ENCODE results near the gene CNPY4.

CNPY4 gene

GRCh38 chr7:100152937-100153666 is 33.7 kb downstream of the CNPY4 start:
- no peak for DNase-seq

GRCh38 chr7:100153708-100154535 is 34.5 kb downstream of the CNPY4 start:
- DNase-seq, result no peak

GRCh38 chr7:100154651-100155491 is 35.4 kb downstream of the CNPY4 start:
- no peak for DNase-seq

GRCh38 chr7:100155553-100156317 is 36.3 kb downstream of the CNPY4 start:
- no peak for DNase-seq

- DNase-seq, result peak; percentile 65
These were observed 37.1 kb downstream of the CNPY4 start for GRCh38 chr7:100156331-100157068.

- no peak for DNase-seq
These were observed 37.6 kb downstream of the CNPY4 start for GRCh38 chr7:100157069-100157333.

GRCh38 chr7:100157334-100158228 is 38.1 kb downstream of the CNPY4 start:
- DNase-seq, result no peak

GRCh38 chr7:100158229-100159098 is 39.0 kb downstream of the CNPY4 start, which contains the start of gene TRAPPC14:
Gene TRAPPC14, minus strand, starts transcription at chr7:100158723. Its CDS starts 224 bp downstream, at chr7:100158499.
- DNase-seq, result peak; percentile 87

- DNase-seq, result no peak
These were observed 39.7 kb downstream of the CNPY4 start for GRCh38 chr7:100159099-100159623.

GRCh38 chr7:100160067-100160466 is 40.6 kb downstream of the CNPY4 start:
- no peak for DNase-seq

GRCh38 chr7:100163006-100163531 is 43.6 kb downstream of the CNPY4 start:
- DNase-seq, result no peak

GRCh38 chr7:100163871-100164270 is 44.4 kb downstream of the CNPY4 start:
- no peak for DNase-seq

GRCh38 chr7:100166317-100166940 is 47.0 kb downstream of the CNPY4 start:
- DNase-seq, result peak; percentile 56

- DNase-seq, result no peak
These were observed 47.8 kb downstream of the CNPY4 start for GRCh38 chr7:100166970-100167911.

GRCh38 chr7:100167912-100168323 is 48.5 kb downstream of the CNPY4 start:
- DNase-seq, result no peak

GRCh38 chr7:100169147-100169850 is 49.9 kb downstream of the CNPY4 start:
- DNase-seq, result no peak
